GM19324 (cell line): ENCODE measurements around the gene PFN1.

Experiments used
- ATAC-seq: cut with Tn5 transposase; IDR thresholded peaks from one replicate; pipeline ENCODE4 v1.9.1; 2021; ENCODE audit warnings: mild to moderate bottlenecking, moderate library complexity; ENCODE audit not compliant: unreplicated experiment, low FRiP score

Gene PFN1

DNA sequence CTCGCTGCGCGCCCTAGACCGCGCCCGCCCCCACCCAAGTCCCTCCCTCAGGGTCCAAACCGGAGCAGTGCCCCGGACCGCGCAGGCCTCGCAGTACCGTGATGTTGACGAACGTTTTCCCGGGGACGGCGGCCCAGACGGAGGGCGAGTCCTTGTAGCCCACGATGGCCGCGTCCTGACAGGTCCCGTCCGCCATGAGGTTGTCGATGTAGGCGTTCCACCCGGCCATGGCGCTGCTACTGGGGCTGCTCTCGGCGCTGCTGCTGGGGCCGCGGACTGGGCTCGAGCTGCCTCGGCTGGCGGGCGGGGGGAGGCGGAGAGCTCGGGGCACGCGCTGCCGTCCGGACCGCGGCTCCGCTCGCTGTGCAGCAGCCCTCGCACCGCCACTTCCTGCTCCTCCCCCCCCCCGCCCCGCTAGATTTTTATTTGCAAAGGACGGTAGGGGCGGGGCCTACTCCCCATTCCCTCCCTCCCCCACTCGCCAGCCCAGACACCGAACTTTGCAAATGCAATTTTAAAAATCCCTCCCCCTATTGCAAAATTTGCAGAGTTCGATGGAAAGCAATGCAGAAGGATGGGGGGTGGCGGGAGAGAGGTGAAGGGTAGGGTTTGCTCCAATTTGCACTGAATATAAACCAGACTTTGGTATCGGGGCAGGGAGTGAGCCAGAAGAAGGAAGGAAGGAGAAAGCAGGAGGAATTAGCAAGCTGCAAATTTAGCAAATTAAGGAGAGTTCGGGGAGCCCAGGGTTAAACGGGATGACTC is at the start of gene PFN1:
TSS of gene PFN1 (minus strand) at position 365 of the 765 bp plus-strand sequence. CDS start at position 229, 136 bp downstream.
- ATAC-seq: peak; percentile 18

DNA sequence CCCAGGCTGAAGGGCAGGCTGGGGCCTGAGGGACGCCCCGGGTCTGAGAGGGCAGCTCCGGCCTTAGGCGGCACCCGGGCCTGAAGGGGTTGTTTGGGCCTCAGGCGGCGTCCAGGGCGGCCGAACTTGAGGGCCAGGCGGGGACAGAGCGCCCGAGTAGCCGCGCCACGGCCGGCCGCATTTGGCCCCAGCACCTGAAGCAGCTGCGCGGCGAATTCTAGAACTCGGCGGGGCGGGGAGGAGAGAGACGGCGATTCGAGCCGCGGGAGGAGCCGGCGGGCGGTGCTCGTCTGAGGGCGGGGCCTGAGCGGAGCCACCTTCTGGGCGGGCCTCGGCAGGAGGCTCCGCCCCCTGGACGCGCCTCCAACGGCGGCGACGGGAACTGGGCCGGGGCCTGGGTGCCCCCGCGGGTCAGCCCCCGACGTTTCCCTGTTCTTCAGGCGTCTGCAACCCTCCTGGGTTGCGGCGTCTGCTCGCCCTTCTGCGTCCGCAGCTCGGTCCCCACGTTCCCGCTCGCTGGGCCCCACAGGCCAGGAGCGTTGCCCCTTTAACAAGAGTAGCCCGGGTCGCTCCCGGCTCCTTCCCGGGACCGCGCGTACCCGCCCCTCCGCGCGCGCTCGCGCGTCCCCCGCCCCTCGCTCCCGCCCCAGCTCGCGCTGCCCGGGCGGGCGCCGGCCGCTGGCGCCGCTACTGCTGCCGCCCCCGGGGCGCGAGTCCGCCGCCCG is 49.1 kb upstream of the PFN1 start, which contains the start of the genes INCA1 and KIF1C:
TSS of gene INCA1 (minus strand) at position 221 of the 725 bp plus-strand sequence. CDS start 3,085 bp downstream, outside the sequence.
TSS of gene KIF1C (plus strand) at position 649 of the 725 bp plus-strand sequence. CDS start 2,297 bp downstream, outside the sequence.
- peak; percentile 85 for ATAC-seq

GRCh38 chr17:4994081-4994595 is 45.8 kb upstream of the PFN1 start:
- no peak for ATAC-seq

DNA sequence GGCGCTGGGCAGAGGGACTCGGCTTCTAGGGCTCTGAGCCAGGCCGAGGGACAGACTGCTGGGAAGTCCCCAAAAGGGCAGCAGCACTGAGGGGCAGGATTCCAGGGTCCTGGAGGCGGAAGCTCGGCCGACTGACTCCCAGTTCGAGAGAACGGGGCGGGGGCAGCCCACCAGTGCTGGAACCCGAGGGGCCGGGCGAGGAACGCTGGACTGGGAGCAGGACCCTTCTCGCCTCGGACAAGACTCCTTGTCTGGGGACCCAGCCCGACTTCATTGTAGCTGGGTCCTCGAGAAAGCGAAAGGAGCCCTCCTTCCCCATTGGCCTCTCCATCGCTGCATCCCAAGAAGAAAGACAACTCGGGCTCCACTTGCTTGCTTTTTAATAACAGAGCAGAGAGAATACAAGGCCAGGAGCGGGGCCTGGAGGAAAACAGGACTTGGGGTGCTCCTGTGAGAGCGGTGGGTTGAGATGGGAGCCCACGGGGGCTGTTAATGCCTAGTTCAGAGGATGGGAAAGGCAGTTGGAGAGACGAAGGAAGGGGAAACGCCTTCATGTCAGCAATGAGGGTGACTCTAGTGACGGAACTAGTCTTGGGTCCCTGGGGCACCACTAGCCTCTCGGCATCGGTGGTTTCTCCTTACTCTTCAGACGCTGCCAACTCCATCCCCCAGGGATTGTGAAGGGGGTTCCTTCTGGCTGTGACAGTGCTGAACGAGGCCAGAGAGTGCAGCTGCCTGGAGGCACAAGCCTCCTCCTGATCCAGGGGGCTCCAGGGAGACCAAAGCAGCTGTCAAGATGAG is 39.6 kb upstream of the PFN1 start:
- ATAC-seq: peak; percentile 7

GRCh38 chr17:4986951-4987766 is 38.8 kb upstream of the PFN1 start, which contains the start of gene CAMTA2:
Gene CAMTA2 (minus strand): TSS chr17:4987675. CDS start chr17:4986222, 1,453 bp downstream.
- ATAC-seq: peak; percentile 76

DNA sequence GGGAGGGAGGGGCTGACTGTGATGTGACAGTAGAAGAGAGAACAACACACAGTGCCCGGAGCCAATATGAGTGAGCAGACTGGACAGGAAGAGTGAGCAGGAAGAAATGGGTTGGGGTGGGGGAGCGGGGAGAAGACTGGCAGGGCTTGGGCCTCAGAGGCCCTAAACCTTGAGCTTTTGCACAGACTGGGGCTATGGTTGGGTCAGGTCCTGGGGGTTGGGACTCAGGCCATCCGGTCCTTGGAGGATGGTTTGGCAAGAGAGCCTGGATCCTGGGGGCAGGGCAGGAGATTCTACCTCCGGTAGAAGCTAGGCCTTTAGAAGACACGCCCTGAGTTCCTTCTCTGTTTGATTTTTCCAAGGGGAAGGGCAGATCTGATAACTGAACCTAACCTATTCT is 38.1 kb upstream of the PFN1 start:
- no peak for ATAC-seq

DNA sequence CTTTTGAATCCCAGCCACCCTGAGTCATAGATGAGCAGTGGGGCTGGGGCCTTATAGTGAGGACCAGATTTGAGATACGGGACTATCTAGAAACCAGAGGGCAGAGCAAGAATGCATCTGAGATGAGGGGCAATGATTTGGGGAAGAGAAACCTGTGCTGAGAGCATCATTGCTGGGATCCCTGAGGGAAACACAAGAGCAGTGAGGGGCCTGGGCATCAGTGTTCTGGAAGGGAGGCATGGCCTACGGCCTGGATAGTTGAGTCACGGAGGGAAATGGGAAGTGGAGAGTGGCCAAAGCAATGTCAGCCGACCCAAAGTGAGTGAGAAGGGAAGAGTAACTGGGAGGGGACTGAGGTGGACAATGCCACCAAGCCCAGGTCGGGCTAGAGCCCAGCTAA is 34.0 kb upstream of the PFN1 start:
- no peak for ATAC-seq

- ATAC-seq: no peak
These were observed 32.4 kb upstream of the PFN1 start for GRCh38 chr17:4980644-4981216.

- no peak for ATAC-seq
These were observed 30.4 kb upstream of the PFN1 start for GRCh38 chr17:4978726-4979125.

DNA sequence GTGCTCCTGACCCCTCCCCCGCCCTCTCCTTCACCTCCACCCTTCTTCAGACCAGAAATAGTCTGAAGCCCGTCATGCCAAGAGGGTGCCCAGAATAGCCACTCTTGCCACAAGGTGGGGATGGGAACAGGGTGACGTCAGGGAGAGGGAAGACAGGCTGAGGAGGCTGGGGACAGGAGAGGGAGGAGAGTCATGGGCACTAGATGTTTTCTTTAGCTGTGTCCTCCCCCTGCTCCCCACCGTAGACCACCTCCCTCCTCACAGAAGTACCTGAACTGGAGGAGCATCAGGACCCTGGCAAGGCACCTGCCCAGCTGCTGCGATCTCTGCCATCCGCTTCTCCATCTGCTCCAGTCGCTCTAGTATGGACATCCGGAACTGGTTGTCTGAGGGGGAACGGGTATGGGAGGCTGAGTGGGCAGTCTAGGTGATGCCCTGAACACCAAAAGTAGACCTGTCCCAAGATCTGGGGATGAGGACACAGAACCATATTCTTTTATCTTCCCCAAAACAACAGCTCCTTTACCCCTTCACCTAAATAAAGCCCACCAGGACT is 25.9 kb upstream of the PFN1 start:
- no peak for ATAC-seq

- no peak for ATAC-seq
These were observed 25.2 kb upstream of the PFN1 start for GRCh38 chr17:4973256-4974114.

GRCh38 chr17:4972752-4973151 is 24.4 kb upstream of the PFN1 start:
- ATAC-seq: no peak

GRCh38 chr17:4972322-4972721 is 24.0 kb upstream of the PFN1 start:
- no peak for ATAC-seq

DNA sequence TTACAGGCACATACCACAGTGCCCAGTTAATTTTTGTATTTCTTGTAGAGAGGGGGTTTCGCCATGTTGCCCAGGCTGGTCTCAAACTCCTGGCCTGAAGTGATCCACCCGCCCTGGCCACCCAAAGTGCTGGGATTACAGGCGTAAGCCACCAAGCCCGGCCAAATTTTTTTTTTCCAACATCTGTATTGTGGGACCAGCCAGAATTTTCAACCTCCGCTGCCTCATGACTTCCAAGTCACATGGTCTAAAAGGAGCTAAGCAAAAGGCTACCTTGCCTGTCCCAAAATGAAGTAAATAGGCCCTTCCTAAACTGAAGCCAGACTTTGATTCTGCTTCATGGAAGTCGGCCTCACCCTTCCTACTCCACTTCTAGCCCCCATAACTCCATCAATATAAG is 23.5 kb upstream of the PFN1 start:
- no peak for ATAC-seq

GRCh38 chr17:4970273-4970672 is 21.9 kb upstream of the PFN1 start:
- no peak for ATAC-seq

DNA sequence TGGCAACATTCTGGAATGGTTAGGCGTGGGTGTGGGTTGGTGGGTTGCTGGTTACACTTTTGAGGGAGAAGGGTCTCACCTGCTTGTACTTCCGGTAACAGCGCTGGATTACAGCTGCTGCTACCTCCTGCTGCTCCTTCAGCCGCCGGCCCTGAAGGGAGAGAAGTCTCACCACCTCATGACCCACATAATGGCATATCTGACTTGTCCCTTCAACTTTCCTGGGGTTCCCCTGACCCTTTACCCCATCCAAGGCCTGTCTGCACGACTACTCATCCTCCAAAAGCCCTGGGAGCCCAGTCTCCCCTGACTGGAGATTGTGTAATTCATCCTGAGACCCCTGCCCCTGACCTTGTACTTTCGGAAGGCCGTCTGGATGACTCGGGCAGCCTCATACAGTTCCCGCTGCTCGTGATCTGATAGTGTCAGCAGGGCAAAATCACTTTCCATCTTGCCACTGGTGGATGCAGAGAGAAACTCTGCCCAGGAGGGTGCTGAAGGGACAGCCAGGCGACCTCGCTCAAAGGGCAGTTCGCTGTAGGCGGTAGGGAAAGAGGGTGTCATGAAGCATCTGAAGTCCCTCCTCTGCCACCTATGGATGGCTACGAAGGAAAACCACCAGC is 21.3 kb upstream of the PFN1 start:
- no peak for ATAC-seq

- no peak for ATAC-seq
These were observed 20.8 kb upstream of the PFN1 start for GRCh38 chr17:4969047-4969550.
